NB4 (cell line): ENCODE data around the gene GNA14.

Experiments used
- CTCF ChIP-seq: IDR thresholded peaks from one replicate; pipeline ENCODE4 v1.5.1; 2012; ENCODE audit warnings: low read depth, low read length
- MAX ChIP-seq: IDR thresholded peaks from 2 replicates; pipeline ENCODE4 v1.6.1; 2011; ENCODE audit warnings: low read depth, low read length
- POLR2A ChIP-seq: IDR thresholded peaks from 2 replicates; pipeline ENCODE4 v1.6.1; 2011; ENCODE audit warnings: mild to moderate bottlenecking; ENCODE audit not compliant: insufficient read length; ENCODE audit errors: extremely low read depth

- TF ChIP-seq POLR2A: no peak
- no peak for TF ChIP-seq CTCF
- no peak for TF ChIP-seq MAX
These were observed 145.6 kb downstream of the GNA14 start for GRCh38 chr9:77502568-77502967.
